GM10248 (cell line): ENCODE results near the gene CPT1B.

Source experiments
- CTCF ChIA-PET: fragments of 300-600 bp; sonication (Branson Sonifier 250); formaldehyde crosslinking; extraction: SDS; loops from one replicate; lab custom pipeline; 2021; ENCODE audit warnings: antibody characterized with exemption; lab: Yijun Ruan, JAX
- POLR2A ChIA-PET: fragments of 350-650 bp; sonication (Branson Sonifier 250); formaldehyde crosslinking; extraction: SDS; loops from one replicate; lab custom pipeline; 2020; ENCODE audit warnings: antibody characterized with exemption; lab: Yijun Ruan, JAX
- DNase-seq: peaks from one replicate; pipeline ENCODE4 v3.0.0; 2012; ENCODE audit errors: extremely low spot score
- TF ChIP-seq, protein P1 (sequence below): IDR thresholded peaks from 2 replicates; pipeline ENCODE4 v1.5.1; 2012; ENCODE audit warnings: mild to moderate bottlenecking, low read depth; ENCODE audit errors: extremely low read depth, missing control alignments, control extremely low read depth

Gene CPT1B

DNA sequence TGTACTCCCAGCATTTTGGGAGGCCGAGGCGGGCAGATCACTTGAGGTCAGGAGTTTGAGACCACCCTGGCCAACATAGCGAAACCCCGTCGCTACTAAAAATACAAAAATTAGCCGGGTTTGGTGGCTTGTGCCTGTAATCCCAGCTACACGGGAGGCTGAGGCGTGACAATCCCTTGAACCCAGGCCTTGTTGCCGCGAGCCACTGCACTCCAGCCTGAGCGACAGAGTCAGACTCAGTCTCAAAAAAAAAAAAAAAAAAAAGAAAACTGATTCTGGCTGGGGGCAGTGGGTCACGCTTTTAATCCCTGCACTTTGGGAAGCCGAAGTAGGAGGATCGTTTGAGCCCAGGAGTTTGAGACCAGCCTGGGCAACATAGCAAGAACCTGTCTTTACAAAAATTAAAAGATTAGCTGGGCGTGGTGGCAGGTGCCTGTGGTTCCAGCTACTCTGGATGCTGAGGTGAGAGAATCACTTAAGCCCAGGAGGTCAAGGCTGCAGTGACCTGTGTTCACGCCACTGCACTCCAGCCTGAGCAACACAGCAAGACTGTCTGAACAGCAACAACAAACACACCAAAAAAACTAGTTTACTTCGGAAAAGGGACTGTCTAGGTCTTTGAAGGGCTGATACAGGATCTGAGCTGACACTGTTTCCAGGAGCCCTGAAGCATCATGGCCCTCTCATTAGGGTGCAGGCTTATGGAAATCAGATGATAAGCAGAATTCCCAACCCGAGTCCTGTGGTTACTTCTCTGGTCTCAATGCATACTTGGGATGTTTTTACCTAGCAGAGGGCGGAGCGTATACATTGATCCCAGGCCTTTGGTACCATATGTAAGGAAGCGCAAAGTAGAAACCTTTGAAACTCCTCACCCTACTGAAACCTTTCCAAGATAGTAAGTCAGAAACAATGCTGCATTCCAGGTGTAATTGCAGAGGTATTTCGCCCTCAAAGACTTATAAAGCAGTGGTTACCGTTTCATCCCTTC, 6.2 kb upstream of the CPT1B start:
- DNase-seq: no peak
- TF ChIP-seq, protein P1, sequence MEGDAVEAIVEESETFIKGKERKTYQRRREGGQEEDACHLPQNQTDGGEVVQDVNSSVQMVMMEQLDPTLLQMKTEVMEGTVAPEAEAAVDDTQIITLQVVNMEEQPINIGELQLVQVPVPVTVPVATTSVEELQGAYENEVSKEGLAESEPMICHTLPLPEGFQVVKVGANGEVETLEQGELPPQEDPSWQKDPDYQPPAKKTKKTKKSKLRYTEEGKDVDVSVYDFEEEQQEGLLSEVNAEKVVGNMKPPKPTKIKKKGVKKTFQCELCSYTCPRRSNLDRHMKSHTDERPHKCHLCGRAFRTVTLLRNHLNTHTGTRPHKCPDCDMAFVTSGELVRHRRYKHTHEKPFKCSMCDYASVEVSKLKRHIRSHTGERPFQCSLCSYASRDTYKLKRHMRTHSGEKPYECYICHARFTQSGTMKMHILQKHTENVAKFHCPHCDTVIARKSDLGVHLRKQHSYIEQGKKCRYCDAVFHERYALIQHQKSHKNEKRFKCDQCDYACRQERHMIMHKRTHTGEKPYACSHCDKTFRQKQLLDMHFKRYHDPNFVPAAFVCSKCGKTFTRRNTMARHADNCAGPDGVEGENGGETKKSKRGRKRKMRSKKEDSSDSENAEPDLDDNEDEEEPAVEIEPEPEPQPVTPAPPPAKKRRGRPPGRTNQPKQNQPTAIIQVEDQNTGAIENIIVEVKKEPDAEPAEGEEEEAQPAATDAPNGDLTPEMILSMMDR: no peak
- ChIA-PET CTCF (no interaction called here), POLR2A (no interaction called here)

DNA sequence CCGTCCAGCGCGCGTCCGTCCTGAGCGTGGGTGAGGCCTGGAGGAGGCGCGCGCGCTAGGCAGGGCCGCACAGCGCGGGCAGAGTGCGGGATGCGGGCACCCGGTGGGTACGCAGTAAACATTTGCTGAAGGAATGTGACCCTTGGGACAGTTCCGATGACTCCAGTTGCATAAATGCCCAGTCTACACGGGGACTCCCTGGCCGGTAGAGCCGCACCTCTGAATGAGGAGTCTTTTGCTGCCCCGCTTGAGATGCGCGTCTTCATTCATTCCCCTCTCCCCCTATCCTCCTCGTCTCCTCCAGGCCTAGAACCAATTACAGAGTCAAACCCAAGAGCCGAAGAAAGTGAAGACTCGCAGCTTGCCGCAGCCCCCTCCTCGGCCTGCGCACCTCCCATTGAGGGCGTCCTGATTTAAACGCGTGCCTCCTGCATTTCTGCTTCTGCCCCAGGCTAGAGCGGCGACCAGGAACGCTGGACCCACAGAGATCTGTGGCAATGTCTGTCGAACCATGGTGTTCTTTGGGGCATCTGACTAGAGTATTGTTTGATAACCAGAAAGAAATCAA, 5.2 kb upstream of the CPT1B start:
- TF ChIP-seq, protein P1: no peak
- ChIA-PET CTCF (interaction anchor here (1.4 kb wide), 1 partner anchor 110 kb away, joined by 3 read pairs; no protein-coding TSS in a partner anchor), POLR2A (no interaction called here)
- no peak for DNase-seq

GRCh38 chr22:50582493-50583293, 4.5 kb upstream of the CPT1B start, which contains the start of gene CHKB:
CHKB (minus strand) TSS chr22:50582849; CDS start chr22:50582781, 68 bp downstream.
- ChIA-PET CTCF (interaction anchor here (1.3 to 2.4 kb wide), 3 partner anchors 19 to 109 kb away, joined by 3 to 17 read pairs (median 3); partner anchors contain the start of gene SYCE3), POLR2A (no interaction called here)
- TF ChIP-seq, protein P1: no peak
- DNase-seq: peak; percentile 100

GRCh38 chr22:50581950-50582492, 3.8 kb upstream of the CPT1B start:
- ChIA-PET CTCF (interaction anchor here (1.3 to 2.4 kb wide), 4 partner anchors 19 to 109 kb away, joined by 3 to 17 read pairs (median 4); partner anchors contain the start of gene SYCE3), POLR2A (no interaction called here)

GRCh38 chr22:50581031-50581949, 3.1 kb upstream of the CPT1B start:
- CTCF ChIA-PET: interaction anchor here (1.3 to 2.4 kb wide), 3 partner anchors 18 to 79 kb away, joined by 3 to 17 read pairs (median 4); partner anchors contain the start of gene SYCE3
- DNase-seq: no peak
- POLR2A ChIA-PET: no interaction called here
- TF ChIP-seq, protein P1: no peak

More at GRCh38 chr22:50581950-50582492, 3.8 kb upstream of the CPT1B start:
- TF ChIP-seq, protein P1: no peak
- no peak for DNase-seq
